HG02970 (cell line): Measurements from ENCODE around the gene IDH3A.

Source experiments
- ATAC-seq: cut with Tn5 transposase; IDR thresholded peaks from one replicate; pipeline ENCODE4 v1.9.1; 2021; ENCODE audit warnings: mild to moderate bottlenecking, moderate library complexity, moderate number of reproducible peaks; ENCODE audit not compliant: unreplicated experiment, low FRiP score

IDH3A gene

DNA sequence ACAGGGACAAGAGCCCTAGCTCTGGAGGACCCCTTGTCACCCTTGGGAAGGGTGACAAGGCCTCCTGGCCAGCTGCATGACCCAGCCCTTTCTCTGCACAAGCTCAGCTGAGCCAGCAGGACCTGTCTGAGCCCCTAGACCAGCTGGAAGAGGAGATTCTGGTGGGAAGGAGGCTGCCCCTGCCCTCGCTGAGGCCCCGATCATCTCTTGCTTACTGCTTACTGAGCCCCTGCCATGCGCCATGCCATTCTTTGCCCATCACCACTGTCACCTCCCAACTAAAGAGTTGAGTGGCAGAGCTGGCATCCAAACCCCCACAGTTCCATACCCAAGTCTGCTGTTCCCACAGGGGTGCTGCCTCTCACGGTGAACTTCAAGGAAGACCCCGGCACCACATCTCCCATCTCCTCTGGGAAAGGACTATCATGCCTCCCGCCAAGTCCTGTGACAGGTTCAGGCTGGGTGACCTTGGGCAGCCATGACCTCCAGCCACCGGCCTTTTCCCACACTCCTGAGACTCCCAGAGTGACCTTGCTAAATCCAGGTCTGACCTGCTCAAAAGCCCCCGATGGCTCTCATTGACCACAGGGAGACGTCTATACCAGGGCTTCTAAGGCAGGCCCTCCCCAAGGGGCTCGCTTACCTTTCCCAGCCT is 51.2 kb downstream of the IDH3A start:
- ATAC-seq, result no peak

- no peak for ATAC-seq
These were observed 52.4 kb downstream of the IDH3A start for GRCh38 chr15:78201281-78202190.

DNA sequence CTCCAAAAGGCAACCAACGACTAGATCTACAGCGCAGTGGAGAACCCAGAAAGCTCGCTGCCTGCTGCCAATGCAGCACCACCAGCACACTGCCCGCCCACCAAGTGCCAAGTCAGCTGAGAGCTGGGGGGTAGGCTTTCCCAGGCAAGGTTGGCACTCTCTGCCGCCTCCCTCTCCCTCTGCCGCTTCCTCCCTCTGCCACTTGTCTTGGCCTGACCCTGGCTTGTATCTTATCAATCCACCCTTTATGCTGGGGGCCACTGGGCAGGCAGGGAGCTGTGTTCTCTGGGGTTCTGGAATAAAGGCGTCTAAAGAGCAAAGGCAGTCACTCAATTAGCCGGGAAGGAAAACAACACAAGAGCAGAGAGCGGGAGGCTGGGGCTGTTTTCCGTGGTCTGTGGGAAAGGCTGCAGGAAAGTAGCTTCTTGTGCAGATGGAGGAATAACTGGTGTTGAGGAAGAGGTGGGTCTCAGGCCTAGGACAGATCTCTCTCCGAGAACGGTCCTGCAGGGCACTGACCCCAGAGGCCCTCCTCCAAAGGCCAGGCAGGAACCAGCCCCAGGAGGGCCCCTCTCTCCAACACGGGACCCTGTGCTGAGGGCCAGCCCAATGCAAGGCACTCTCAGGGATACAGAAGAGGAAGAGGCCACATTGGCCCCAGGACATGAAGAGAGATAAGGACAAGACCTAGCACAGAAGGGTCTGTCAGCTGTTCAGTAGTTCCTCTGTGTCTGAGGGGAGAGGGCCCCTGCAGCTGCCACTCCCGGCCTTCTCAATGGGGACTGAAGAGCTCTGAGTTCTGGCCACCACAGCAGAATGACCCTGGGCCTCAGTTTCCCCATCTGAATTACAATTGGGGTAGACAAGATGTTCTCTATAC is 54.4 kb downstream of the IDH3A start:
- no peak for ATAC-seq

DNA sequence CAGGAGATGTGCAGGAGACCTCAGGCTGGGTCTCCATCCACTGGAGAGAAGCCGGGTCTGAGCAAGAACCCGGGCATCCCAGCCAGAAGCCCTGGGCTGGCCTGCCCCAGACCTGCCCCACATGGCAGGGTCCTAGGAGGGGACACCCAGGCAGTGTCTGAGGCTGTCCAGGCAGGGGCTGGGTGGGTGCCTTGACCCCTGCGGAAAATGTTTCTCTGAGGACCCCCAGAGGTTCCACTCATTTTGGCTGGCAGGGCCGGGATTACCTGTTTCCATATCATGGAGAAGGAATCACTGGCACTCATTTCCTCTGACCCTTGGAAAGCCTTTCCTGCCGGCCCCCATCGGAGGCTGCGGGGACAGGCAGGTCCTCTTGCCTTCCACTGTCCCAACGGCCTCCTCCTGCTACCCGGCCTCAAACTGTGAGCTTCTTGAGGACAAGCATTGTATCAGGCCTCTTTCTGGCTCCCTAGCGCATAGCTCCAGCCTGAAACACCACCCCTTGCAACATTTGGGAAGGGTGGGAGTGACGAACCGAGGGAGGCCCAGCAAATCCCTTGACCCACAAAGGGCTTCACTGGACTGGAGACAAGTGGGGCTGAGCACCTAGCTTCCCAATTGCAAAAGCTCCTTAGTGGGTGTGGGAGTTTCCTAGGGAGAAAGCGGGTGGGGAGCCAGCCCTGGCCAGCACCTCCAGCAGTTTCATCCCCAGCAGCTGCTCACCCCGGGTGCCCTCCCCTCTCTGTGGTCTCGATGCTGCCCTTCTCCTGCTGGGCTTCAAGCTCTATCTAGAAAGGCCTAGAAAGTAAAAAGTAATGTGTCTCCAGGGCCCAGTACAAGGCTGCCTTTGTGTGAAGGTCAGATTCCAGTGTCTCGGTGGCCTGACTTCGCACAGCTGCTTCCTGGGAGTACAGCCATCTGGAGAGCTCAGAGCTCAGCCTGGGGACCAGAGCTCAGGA is 55.5 kb downstream of the IDH3A start:
- no peak for ATAC-seq

- ATAC-seq, result no peak
These were observed 56.2 kb downstream of the IDH3A start for GRCh38 chr15:78205337-78205736.

GRCh38 chr15:78205856-78206255 is 56.7 kb downstream of the IDH3A start:
- no peak for ATAC-seq

- no peak for ATAC-seq
These were observed 57.4 kb downstream of the IDH3A start for GRCh38 chr15:78206326-78207109.

DNA sequence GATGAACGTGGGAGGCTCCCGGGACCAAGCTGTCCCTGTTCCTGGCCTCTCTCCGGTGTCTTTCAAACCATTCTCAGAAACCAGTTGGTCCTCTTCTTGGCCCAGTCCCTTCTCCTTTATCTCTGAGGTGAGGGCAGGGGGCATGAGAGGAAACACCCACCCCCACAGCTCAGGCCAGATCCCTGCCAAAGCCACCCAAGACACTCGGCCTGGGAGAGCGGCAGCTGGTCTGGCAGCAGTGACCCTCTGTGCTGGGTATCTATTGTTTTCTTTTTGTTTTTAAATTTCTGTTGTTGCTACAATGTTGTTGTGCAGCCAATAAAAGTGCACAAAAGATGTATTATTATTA is 57.9 kb downstream of the IDH3A start:
- no peak for ATAC-seq

DNA sequence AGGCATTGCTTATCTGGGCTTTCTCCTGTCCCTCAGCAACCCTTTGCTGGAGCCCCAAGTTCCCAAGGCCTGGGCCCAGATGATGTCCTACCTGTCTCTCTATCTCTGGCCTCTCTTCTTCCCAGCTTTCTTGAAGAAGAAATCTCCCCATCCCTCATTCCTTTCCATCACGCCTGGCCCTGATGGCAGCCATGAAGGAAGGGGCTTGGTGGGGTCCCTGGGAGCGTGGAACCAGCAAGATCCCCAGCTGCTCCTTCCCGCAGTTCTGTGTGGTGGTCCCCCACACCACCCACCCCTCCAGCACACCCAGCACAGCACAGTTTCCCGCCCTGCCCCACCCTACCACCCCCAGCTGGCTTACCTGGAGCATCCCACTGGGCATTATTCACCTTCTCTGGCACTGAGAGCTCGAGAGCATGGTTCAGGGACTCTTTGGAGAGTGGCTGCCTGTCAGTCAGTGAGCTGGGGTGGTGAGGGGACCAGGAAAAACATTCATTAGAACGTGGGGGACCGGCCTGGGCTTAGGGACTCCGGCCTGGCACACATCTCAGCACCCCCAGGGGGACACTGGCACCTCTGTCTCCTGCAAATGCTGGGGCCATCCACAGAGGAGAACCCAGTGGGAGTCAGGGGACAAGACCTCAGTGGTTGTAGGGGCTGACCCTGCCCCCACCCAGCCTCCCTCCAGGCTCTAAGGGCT is 58.6 kb downstream of the IDH3A start:
- no peak for ATAC-seq

DNA sequence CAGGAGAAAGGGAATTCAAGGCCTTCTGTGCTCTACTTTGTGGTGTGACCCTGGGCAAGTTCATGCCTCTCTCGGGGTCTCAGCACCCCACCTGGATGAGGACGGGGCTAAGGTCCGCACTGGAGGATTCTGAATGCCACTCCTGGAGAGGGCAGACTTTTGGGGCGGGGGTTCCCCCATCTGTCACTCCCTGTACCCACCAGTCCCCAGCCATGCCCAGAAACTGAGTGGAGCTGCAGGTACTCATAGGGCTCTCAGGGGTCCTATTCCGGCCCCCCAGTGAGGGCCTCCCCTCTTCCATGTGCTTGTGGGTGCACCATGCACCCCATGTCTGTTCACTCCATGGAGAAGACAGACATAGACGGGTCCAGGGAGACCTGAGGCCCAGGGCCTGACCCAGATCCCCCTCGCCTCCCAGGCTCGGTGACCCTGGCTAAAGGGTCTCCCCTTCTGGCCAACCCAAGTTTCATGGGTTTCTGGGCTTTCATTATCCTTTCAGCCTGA is 59.2 kb downstream of the IDH3A start:
- no peak for ATAC-seq

- no peak for ATAC-seq
These were observed 59.9 kb downstream of the IDH3A start for GRCh38 chr15:78208887-78209645.

DNA sequence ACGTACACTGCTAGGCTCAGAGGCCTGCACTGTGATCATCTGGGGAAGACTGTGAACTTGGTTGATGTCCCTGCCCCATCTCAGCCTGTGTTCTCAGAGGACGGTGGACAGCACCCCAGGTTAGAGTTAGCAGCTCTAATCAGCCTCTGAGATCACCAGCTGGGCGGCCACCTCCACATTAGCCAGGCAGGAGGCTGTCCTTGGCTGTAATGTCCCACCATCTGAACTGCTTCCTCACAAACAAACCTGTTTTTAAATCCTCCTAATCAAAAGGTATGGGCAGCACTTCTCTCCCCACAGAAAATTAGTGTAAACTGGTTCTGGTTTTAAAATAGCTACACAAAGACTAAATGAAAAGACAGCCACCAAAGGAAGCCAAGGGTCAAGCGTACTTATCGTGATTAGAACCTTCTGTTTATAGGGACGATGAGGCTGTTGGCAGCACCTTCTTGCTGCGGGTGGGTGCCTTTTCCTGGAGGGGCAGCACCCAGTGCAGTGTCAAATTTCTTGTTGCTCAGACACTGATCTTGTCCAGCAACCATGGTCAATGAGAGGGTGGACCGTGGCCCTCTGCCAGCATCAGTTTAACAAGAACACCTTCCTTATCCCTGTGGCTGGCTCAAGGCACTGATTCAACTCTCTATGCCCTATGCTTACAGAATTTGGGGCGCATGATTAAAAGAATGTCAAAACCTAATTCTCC is 60.6 kb downstream of the IDH3A start:
- no peak for ATAC-seq

DNA sequence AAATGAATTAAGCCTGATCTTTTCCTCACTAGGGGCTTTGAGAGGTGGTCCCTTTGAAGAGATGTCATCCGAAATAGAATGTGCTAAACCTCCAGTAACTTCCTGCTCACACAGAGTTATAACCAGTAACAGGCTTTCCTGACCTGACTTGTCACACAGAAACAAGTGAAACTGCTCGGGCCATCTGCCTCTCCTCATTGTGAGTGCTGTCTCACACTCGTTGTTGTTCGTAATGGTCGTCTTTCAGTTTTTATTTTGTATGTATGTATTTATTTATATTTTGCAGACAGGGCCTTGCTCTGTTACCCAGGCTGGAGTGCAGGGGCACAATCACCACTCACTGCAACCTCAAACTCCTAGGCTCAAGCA is 61.2 kb downstream of the IDH3A start:
- no peak for ATAC-seq

DNA sequence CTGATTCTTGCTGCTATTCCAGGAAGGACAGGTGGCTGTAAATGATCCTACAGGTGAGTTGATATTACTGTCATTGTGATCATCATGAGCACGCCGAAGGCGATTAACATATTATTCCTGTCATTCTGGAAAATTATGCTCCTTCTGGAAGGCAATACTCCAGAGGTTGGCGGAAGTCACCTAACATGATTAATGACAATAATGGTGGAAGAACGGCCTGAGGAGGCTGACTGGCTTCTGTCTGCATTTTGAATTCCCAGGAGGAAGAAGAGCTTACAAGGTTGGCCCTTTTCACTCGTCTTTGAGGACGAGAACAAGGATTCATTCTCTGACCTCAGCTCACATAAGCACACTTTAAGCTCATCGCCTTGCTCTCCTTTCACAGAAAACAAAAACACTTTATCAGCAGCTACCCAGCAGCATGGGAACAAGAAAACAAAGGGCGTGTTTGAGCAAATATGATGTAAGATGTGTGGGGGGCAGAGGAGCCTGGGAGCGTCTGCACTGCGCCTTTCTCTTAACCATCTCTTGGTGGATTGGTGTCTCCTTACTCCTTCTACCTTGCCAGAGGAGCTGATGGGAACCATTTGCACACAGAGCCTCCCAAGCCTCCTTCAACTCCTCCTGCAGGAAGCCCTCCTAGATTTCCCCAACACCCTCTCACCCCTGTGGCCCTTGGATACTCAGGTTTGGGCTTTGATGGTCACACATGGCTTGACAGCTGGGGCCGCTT is 62.2 kb downstream of the IDH3A start:
- no peak for ATAC-seq

DNA sequence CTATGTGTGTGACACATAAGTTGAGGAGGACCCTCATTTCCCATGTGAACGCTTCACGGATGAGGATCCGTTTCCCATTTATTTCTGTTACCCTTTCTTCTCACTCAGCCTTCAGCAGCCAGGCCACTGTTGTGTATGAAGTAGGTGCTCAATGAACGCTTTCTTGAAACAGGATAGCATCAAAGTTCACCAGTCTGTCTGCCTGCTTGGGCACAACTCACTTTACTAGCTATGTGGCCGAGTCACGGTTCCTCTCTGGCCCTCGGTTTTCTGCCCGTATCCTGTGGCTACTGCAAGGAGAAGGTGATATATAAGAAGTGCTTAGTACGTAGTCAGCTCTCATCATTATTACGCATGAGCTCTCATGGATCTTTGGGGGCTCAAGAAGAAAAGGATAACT is 62.8 kb downstream of the IDH3A start:
- ATAC-seq, result no peak
